Activated B cell treated with CpG ODN at 0.5 μM for 24 hours (primary cell): Measurements from ENCODE around the gene IL17B. TPM values are rescaled to one million over a fixed set of nuclear protein-coding genes. Genes with fewer than 3 reads are reported as not detected.

ENCODE experiments used
- ATAC-seq: fragments of 200-7000 bp; cut with Tn5 transposase; one replicate; pipeline ENCODE4 v1.10.0; 2021; ENCODE audit warnings: low read depth, mild to moderate bottlenecking, moderate library complexity
- CTCF ChIA-PET: fragments of 350-600 bp; sonication (Branson Sonifier 250); formaldehyde crosslinking; loops from one replicate; lab custom pipeline; 2021; ENCODE audit warnings: antibody characterized with exemption; lab: Charles Lee
- POLR2A ChIA-PET: fragments of 350-600 bp; sonication (Branson Sonifier 250); formaldehyde crosslinking; loops from one replicate; lab custom pipeline; 2021; ENCODE audit warnings: antibody characterized with exemption; lab: Charles Lee
- DNase-seq: peaks from one replicate; pipeline ENCODE4 v3.0.0; 2022
- H3K27ac Mint-ChIP-seq: one replicate; pipeline ENCODE4 v1.8.0; 2020; ENCODE audit warnings: mixed read lengths
- H3K27me3 Mint-ChIP-seq: one replicate; pipeline ENCODE4 v1.8.0; 2021; ENCODE audit warnings: mixed read lengths
- H3K36me3 Mint-ChIP-seq: one replicate; pipeline ENCODE4 v1.8.0; 2021; ENCODE audit warnings: low read depth, mixed read lengths
- H3K4me1 Mint-ChIP-seq: one replicate; pipeline ENCODE4 v1.8.0; 2021; ENCODE audit warnings: mixed read lengths
- H3K4me3 Mint-ChIP-seq: one replicate; pipeline ENCODE4 v1.8.0; 2020; ENCODE audit warnings: mild to moderate bottlenecking, mixed read lengths
- H3K9me3 Mint-ChIP-seq: one replicate; pipeline ENCODE4 v1.8.0; 2020; ENCODE audit warnings: mixed read lengths
- CTCF ChIP-seq: fragments of 200-600 bp; IDR thresholded peaks from one replicate; pipeline ENCODE4 v1.8.0; 2022; ENCODE audit warnings: antibody characterized with exemption, mild to moderate bottlenecking
- intact Hi-C: fragments of 100-400 bp; cut with micrococcal nuclease; formaldehyde crosslinking; loops from one replicate; pipeline ENCODE4 v1.15.1; 2024
- total RNA-seq: library from RNA; stranded (reverse); gene quantifications from 2 replicates; pipeline ENCODE4 v1.2.3, GENCODE V29; 2022

The IL17B gene
- total RNA-seq, 1 donor from 2014 or later: not detected

- Mint-ChIP-seq H3K4me1 (no peaks in the 10 kb centered on the region), H3K27ac (no peak overlapping the region), H3K9me3 (no peaks in the 10 kb centered on the region), H3K27me3 (peaks cover 13% of the 10 kb centered on the region), H3K36me3 (no peaks in the 10 kb centered on the region), H3K4me3 (no peak overlapping the region)
- DNase-seq: no peak
- TF ChIP-seq CTCF: no peak
- POLR2A ChIA-PET: no interaction called here
- CTCF ChIA-PET: no interaction called here
- intact Hi-C loops: no loop called here
- ATAC-seq: no peak
These were observed 35.4 kb upstream of the IL17B start for GRCh38 chr5:149414405-149415065.

GRCh38 chr5:149413477-149414210 is 34.6 kb upstream of the IL17B start:
- Mint-ChIP-seq H3K36me3 (no peaks in the 10 kb centered on the region), H3K27me3 (peaks cover 13% of the 10 kb centered on the region), H3K9me3 (no peaks in the 10 kb centered on the region), H3K27ac (no peak overlapping the region), H3K4me3 (no peak overlapping the region), H3K4me1 (no peaks in the 10 kb centered on the region)
- DNase-seq (no peak), ATAC-seq (no peak)
- intact Hi-C loops: no loop called here
- POLR2A ChIA-PET: no interaction called here
- CTCF ChIA-PET: no interaction called here
- no peak for TF ChIP-seq CTCF

- Mint-ChIP-seq H3K36me3 (no peaks in the 10 kb centered on the region), H3K27ac (no peak overlapping the region), H3K4me1 (no peaks in the 10 kb centered on the region), H3K4me3 (no peak overlapping the region), H3K27me3 (peaks cover 9% of the 10 kb centered on the region), H3K9me3 (no peaks in the 10 kb centered on the region)
- ChIA-PET POLR2A (no interaction called here), CTCF (no interaction called here)
- intact Hi-C loops: no loop called here
- TF ChIP-seq CTCF: no peak
- ATAC-seq (no peak), DNase-seq (no peak)
These were observed 33.8 kb upstream of the IL17B start for GRCh38 chr5:149412783-149413476.

- intact Hi-C loops: no loop called here
- Mint-ChIP-seq H3K27me3 (peaks cover 4% of the 10 kb centered on the region), H3K4me3 (no peak overlapping the region), H3K4me1 (no peaks in the 10 kb centered on the region), H3K27ac (no peak overlapping the region), H3K9me3 (no peaks in the 10 kb centered on the region), H3K36me3 (no peaks in the 10 kb centered on the region)
- TF ChIP-seq CTCF: no peak
- no peak for DNase-seq
- ChIA-PET POLR2A (no interaction called here), CTCF (no interaction called here)
- no peak for ATAC-seq
These were observed 32.8 kb upstream of the IL17B start for GRCh38 chr5:149411738-149412519.
